ENCODE measurements around the gene TGFB1I1.

DNA sequence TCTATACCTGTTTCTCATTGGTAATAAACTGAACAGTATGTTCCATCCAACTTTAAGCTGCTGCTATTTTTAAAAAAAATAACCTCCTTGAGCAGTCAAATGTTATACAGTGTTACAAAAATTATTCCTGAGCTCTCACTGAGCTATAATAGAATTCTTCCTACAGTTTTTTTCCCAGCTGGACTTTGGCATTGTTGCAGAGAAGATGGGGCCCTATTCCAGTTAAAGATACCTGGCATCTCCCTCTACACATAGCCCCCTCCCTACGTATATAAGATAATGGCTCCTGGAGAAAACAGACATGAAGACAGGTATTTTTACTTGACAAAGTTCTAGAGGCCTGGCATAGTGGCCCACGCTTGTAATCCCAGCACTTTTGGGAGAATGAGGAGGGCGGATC, 42.2 kb upstream of the TGFB1I1 start:
- TF ChIP-seq, protein P1, sequence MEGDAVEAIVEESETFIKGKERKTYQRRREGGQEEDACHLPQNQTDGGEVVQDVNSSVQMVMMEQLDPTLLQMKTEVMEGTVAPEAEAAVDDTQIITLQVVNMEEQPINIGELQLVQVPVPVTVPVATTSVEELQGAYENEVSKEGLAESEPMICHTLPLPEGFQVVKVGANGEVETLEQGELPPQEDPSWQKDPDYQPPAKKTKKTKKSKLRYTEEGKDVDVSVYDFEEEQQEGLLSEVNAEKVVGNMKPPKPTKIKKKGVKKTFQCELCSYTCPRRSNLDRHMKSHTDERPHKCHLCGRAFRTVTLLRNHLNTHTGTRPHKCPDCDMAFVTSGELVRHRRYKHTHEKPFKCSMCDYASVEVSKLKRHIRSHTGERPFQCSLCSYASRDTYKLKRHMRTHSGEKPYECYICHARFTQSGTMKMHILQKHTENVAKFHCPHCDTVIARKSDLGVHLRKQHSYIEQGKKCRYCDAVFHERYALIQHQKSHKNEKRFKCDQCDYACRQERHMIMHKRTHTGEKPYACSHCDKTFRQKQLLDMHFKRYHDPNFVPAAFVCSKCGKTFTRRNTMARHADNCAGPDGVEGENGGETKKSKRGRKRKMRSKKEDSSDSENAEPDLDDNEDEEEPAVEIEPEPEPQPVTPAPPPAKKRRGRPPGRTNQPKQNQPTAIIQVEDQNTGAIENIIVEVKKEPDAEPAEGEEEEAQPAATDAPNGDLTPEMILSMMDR (IDR thresholded peaks at IDR 0.05; ENCODE audit: insufficient read depth, low read length, poor library complexity, severe bottlenecking), result no peak
- no peak for TF ChIP-seq EZH2phosphoT487 (conservative IDR thresholded peaks at IDR 0.05; ENCODE audit: low read length)

All from SU-DHL-6 (cell line).